ENCODE measurements around the gene RBPJL. TPM values are rescaled to one million over a fixed set of nuclear protein-coding genes. Genes with fewer than 3 reads are reported as not detected.
A peak's percentile ranks its signal among the peaks of the same experiment; 100 is the strongest.

Gene RBPJL
- total and polyA plus RNA-seq, 2 experiments from 2014 or later, result not detected

- DNase-seq (ENCODE audit: low spot score), result no peak
- H3K9me3 ChIP-seq (ENCODE audit: low read depth), result no peaks in the 10 kb centered on the region
- no peaks in the 10 kb centered on the region for H3K27me3 ChIP-seq
- H3K9me2 ChIP-seq (replicated peaks; ENCODE audit: insufficient read depth), result no peaks in the 10 kb centered on the region
- 14% methylated on average over 3 of the region's 3 CpGs for WGBS (ENCODE audit: low lambda C conversion rate, missing lambda C conversion rate)
- H3K36me3 ChIP-seq (replicated peaks; ENCODE audit: insufficient read depth, low read depth), result no peaks in the 10 kb centered on the region
- peaks cover 6% of the 10 kb centered on the region for H4K20me1 ChIP-seq (ENCODE audit: insufficient read depth, poor library complexity, severe bottlenecking)
- H2AFZ ChIP-seq, result no peak overlapping the region
- peaks cover 99% of the 10 kb centered on the region for H3K4me1 ChIP-seq (ENCODE audit: insufficient read depth)
- H3K79me2 ChIP-seq, result peaks cover 60% of the 10 kb centered on the region
- H3K27ac ChIP-seq, result peak overlapping the region; percentile 96
- no peak overlapping the region for H3K4me3 ChIP-seq
- peak overlapping the region; percentile 87 for H3K4me2 ChIP-seq
- TF ChIP-seq EZH2phosphoT487 (IDR thresholded peaks at IDR 0.05; ENCODE audit: low read depth, severe bottlenecking, unreplicated experiment) (no peak), EZH2 (IDR thresholded peaks at IDR 0.05; ENCODE audit: borderline replicate concordance) (no peak), CTCF (IDR thresholded peaks at IDR 0.05; ENCODE audit: poor library complexity) (no peak)
Measured at GRCh38 chr20:45341579-45341938, 34.9 kb downstream of the RBPJL start.

GRCh38 chr20:45341939-45342854, 35.6 kb downstream of the RBPJL start:
- Histone ChIP-seq H3K79me2 (peaks cover 64% of the 10 kb centered on the region), H3K4me1 (ENCODE audit: insufficient read depth) (peaks cover 98% of the 10 kb centered on the region), H3K9me3 (ENCODE audit: low read depth) (no peaks in the 10 kb centered on the region), H3K27me3 (no peaks in the 10 kb centered on the region), H4K20me1 (ENCODE audit: insufficient read depth, poor library complexity, severe bottlenecking) (peaks cover 11% of the 10 kb centered on the region), H3K4me2 (peak overlapping the region; percentile 87), H2AFZ (no peak overlapping the region), H3K36me3 (replicated peaks; ENCODE audit: insufficient read depth, low read depth) (no peaks in the 10 kb centered on the region), H3K27ac (peak overlapping the region; percentile 96), H3K4me3 (peak overlapping the region; percentile 4), H3K9me2 (replicated peaks; ENCODE audit: insufficient read depth) (no peaks in the 10 kb centered on the region)
- TF ChIP-seq CTCF (IDR thresholded peaks at IDR 0.05; ENCODE audit: poor library complexity), result no peak
- no peak for TF ChIP-seq EZH2phosphoT487 (IDR thresholded peaks at IDR 0.05; ENCODE audit: low read depth, severe bottlenecking, unreplicated experiment)
- no peak for TF ChIP-seq EZH2 (IDR thresholded peaks at IDR 0.05; ENCODE audit: borderline replicate concordance)
- WGBS (ENCODE audit: low lambda C conversion rate, missing lambda C conversion rate), result 8% methylated on average over 16 of the region's 16 CpGs
- DNase-seq (ENCODE audit: low spot score), result peak; percentile 90

GRCh38 chr20:45342855-45343531, 36.4 kb downstream of the RBPJL start:
- TF ChIP-seq CTCF (IDR thresholded peaks at IDR 0.05; ENCODE audit: poor library complexity) (no peak), EZH2 (IDR thresholded peaks at IDR 0.05; ENCODE audit: borderline replicate concordance) (no peak), EZH2phosphoT487 (IDR thresholded peaks at IDR 0.05; ENCODE audit: low read depth, severe bottlenecking, unreplicated experiment) (no peak)
- 14% methylated on average over 6 of the region's 6 CpGs for WGBS (ENCODE audit: low lambda C conversion rate, missing lambda C conversion rate)

More at GRCh38 chr20:45342855-45343531, 36.4 kb downstream of the RBPJL start:
- H3K36me3 ChIP-seq (replicated peaks; ENCODE audit: insufficient read depth, low read depth), result no peaks in the 10 kb centered on the region
- no peaks in the 10 kb centered on the region for H3K9me2 ChIP-seq (replicated peaks; ENCODE audit: insufficient read depth)
- peaks cover 15% of the 10 kb centered on the region for H4K20me1 ChIP-seq (ENCODE audit: insufficient read depth, poor library complexity, severe bottlenecking)
- H3K4me1 ChIP-seq (ENCODE audit: insufficient read depth), result peaks cover 90% of the 10 kb centered on the region
- DNase-seq (ENCODE audit: low spot score), result no peak
- H3K79me2 ChIP-seq, result peaks cover 70% of the 10 kb centered on the region
- H3K27ac ChIP-seq, result peak overlapping the region; percentile 96
- H3K4me2 ChIP-seq, result peak overlapping the region; percentile 87
- no peaks in the 10 kb centered on the region for H3K27me3 ChIP-seq
- no peak overlapping the region for H2AFZ ChIP-seq
- H3K9me3 ChIP-seq (ENCODE audit: low read depth), result no peaks in the 10 kb centered on the region
- peak overlapping the region; percentile 4 for H3K4me3 ChIP-seq
